ENCODE data around the gene TRMT6. TPM values are rescaled to one million over a fixed set of nuclear protein-coding genes. Genes with fewer than 3 reads are reported as not detected.

Gene TRMT6
- total RNA-seq, 1 experiment from 2014 or later, result 16.2 TPM

DNA sequence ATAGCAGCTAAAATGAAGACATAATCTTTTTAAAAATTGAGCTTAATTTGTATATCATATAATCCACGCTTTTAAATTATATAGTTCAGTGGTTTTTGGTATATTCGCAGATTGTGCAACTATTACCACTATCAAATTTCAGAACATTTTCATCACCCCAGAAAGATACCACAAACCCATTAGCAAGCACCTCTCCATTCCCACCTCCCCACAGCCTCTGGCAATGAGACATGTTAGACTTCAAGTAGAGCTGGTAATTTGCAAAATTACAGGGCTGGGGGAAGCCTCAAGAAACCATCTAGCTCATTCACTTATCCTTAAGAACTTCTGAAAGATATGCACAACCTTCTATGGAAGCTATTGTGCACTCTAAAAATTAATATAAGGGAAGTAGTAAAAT lies 37.2 kb downstream of the TRMT6 start:
- intact Hi-C loops (cut with micrococcal nuclease; ENCODE audit: unreplicated experiment), result no loop called here
- Histone ChIP-seq H3K27me3 (ENCODE audit: insufficient read depth, low read depth) (peaks cover 65% of the 10 kb centered on the region), H3K36me3 (ENCODE audit: low read depth) (no peaks in the 10 kb centered on the region), H3K27ac (no peak overlapping the region), H3K9me3 (ENCODE audit: insufficient read depth, low read depth) (no peaks in the 10 kb centered on the region), H3K79me2 (ENCODE audit: low read depth) (no peaks in the 10 kb centered on the region), H3K9me2 (ENCODE audit: insufficient read depth) (no peaks in the 10 kb centered on the region), H4K20me1 (ENCODE audit: insufficient read depth) (no peaks in the 10 kb centered on the region), H3F3A (ENCODE audit: insufficient read depth, low read depth) (no peaks in the 10 kb centered on the region), H3K4me2 (no peak overlapping the region), H3K4me1 (replicated peaks; ENCODE audit: insufficient read depth) (no peaks in the 10 kb centered on the region), H3K4me3 (no peak overlapping the region), H2AFZ (no peak overlapping the region)
- TF ChIP-seq, protein P1, sequence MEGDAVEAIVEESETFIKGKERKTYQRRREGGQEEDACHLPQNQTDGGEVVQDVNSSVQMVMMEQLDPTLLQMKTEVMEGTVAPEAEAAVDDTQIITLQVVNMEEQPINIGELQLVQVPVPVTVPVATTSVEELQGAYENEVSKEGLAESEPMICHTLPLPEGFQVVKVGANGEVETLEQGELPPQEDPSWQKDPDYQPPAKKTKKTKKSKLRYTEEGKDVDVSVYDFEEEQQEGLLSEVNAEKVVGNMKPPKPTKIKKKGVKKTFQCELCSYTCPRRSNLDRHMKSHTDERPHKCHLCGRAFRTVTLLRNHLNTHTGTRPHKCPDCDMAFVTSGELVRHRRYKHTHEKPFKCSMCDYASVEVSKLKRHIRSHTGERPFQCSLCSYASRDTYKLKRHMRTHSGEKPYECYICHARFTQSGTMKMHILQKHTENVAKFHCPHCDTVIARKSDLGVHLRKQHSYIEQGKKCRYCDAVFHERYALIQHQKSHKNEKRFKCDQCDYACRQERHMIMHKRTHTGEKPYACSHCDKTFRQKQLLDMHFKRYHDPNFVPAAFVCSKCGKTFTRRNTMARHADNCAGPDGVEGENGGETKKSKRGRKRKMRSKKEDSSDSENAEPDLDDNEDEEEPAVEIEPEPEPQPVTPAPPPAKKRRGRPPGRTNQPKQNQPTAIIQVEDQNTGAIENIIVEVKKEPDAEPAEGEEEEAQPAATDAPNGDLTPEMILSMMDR (conservative IDR thresholded peaks at IDR 0.05), result no peak
- no peak for TF ChIP-seq EZH2 (IDR thresholded peaks at IDR 0.05; ENCODE audit: low read depth)
- BruUV-seq (replicated peaks), result no TSS peak
- ChIA-PET CTCF (no interaction called here), POLR2A (ENCODE audit: unreplicated experiment) (no interaction called here)
- no peak for DNase-seq

DNA sequence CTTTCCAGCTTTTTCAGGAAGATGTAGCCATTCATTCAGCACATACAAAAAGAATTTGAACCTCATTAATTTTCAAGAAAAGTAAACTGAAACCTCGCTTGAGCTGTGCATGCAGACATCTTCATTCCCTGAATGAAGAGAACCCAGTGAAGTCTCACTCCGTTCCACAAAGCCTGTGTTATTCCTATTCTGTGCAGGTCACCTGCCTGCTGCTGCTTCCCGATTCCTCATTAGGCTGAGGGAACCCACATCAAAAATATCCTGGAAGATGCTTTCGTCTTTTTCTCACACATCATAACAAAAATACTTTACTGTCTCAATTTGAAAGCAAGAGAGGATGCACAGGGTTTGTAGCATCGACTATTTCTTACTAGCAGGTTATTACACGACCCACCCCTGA lies 40.1 kb downstream of the TRMT6 start:
- Histone ChIP-seq H3K27ac (no peak overlapping the region), H3K27me3 (ENCODE audit: insufficient read depth, low read depth) (peaks cover 90% of the 10 kb centered on the region), H3F3A (ENCODE audit: insufficient read depth, low read depth) (no peaks in the 10 kb centered on the region), H3K79me2 (ENCODE audit: low read depth) (no peaks in the 10 kb centered on the region), H3K4me3 (no peak overlapping the region), H3K9me2 (ENCODE audit: insufficient read depth) (no peaks in the 10 kb centered on the region), H3K36me3 (ENCODE audit: low read depth) (no peaks in the 10 kb centered on the region), H4K20me1 (ENCODE audit: insufficient read depth) (no peaks in the 10 kb centered on the region; the same call in 1 of the 2 replicates), H3K4me1 (replicated peaks; ENCODE audit: insufficient read depth) (no peaks in the 10 kb centered on the region), H3K4me2 (no peak overlapping the region), H2AFZ (no peak overlapping the region), H3K9me3 (ENCODE audit: insufficient read depth, low read depth) (no peaks in the 10 kb centered on the region)
- no peak for DNase-seq
- ChIA-PET POLR2A (ENCODE audit: unreplicated experiment) (no interaction called here), CTCF (no interaction called here)
- TF ChIP-seq, protein P1 (conservative IDR thresholded peaks at IDR 0.05), result no peak
- TF ChIP-seq EZH2 (IDR thresholded peaks at IDR 0.05; ENCODE audit: low read depth), result no peak
- intact Hi-C loops (cut with micrococcal nuclease; ENCODE audit: unreplicated experiment), result no loop called here
- BruUV-seq (replicated peaks), result no TSS peak

DNA sequence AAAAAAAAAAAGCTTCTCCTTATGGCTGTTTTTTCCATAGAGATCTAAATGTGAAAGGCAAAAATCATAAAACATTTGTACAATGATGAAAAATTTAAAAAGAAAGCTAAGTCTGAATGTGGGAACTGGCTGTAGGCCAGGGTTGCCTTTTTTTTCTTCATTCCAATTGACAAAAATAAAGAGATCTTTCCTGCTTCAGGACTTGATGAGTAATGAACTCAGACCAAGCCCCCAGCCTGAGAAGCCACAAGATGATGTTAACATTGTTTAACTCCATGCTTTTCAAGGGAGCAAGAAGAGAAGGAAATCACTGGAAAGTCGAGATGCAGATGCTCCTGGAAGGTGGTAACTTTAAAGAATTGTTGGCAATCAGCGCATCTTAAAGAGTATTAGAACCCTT lies 41.4 kb downstream of the TRMT6 start:
- Histone ChIP-seq H3F3A (ENCODE audit: insufficient read depth, low read depth) (no peaks in the 10 kb centered on the region), H3K27me3 (ENCODE audit: insufficient read depth, low read depth) (peaks cover 91% of the 10 kb centered on the region), H3K4me3 (no peak overlapping the region), H3K27ac (no peak overlapping the region), H3K4me1 (replicated peaks; ENCODE audit: insufficient read depth) (no peaks in the 10 kb centered on the region), H3K9me2 (ENCODE audit: insufficient read depth) (no peaks in the 10 kb centered on the region), H4K20me1 (ENCODE audit: insufficient read depth) (no peaks in the 10 kb centered on the region; the same call in 1 of the 2 replicates), H3K79me2 (ENCODE audit: low read depth) (no peaks in the 10 kb centered on the region), H3K36me3 (ENCODE audit: low read depth) (no peaks in the 10 kb centered on the region), H3K4me2 (no peak overlapping the region), H2AFZ (no peak overlapping the region), H3K9me3 (ENCODE audit: insufficient read depth, low read depth) (no peaks in the 10 kb centered on the region)
- no peak for DNase-seq
- TF ChIP-seq, protein P1 (conservative IDR thresholded peaks at IDR 0.05), result no peak
- TF ChIP-seq EZH2 (IDR thresholded peaks at IDR 0.05; ENCODE audit: low read depth), result no peak
- ChIA-PET CTCF (no interaction called here), POLR2A (ENCODE audit: unreplicated experiment) (no interaction called here)
- intact Hi-C loops (cut with micrococcal nuclease; ENCODE audit: unreplicated experiment), result no loop called here
- no TSS peak for BruUV-seq (replicated peaks)

Measured in PC-9 (cell line).